ENCODE measurements around the gene SORL1-AS1.

The SORL1-AS1 gene

GRCh38 chr11:121426476-121427399 is 26.0 kb downstream of the SORL1-AS1 start:
- ATAC-seq (peak; percentile 90), DNase-seq (peak in 3 of 4 donors; percentile 43 to 92 (median 55))
- TF ChIP-seq CTCF (IDR thresholded peaks at IDR 0.05) = no peak
- H3K36me3 ChIP-seq = no peaks in the 10 kb centered on the region
- H3K27ac ChIP-seq = no peak overlapping the region
- peak overlapping the region; percentile 14 to 24 for H3K4me3 ChIP-seq
- H3K4me1 ChIP-seq = peaks cover 3 to 34% of the 10 kb centered on the region in 2 donors
- H3K9me3 ChIP-seq = no peaks in the 10 kb centered on the region
- peaks cover 0 to 17% of the 10 kb centered on the region in 2 donors for H3K27me3 ChIP-seq
- intact Hi-C loops (cut with DNase I) = no loop called here

DNA sequence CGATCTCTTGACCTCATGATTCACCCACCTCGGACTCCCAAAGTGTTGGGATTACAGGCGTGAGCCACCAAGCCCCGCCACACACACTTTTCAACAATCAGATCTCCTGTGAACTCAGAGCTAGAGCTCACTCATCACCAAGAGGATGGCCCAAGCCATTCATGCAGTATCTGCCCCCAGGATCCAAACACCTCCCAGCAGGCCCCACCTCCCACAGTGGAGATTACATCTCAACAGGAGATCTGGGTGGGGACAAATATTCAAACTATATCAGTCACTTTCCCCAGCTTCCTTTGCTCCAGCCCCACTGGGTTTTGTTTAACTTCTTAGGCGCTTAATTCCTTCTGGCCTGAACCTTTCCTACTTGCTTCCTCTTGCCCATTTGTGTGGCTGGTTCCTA is 26.9 kb downstream of the SORL1-AS1 start:
- H3K36me3 ChIP-seq = no peaks in the 10 kb centered on the region
- DNase-seq (no peak), ATAC-seq (no peak)
- no peak for TF ChIP-seq CTCF (IDR thresholded peaks at IDR 0.05)
- no peak overlapping the region for H3K4me3 ChIP-seq
- H3K9me3 ChIP-seq = no peaks in the 10 kb centered on the region
- H3K27me3 ChIP-seq = peaks cover 0 to 17% of the 10 kb centered on the region in 2 donors
- H3K27ac ChIP-seq = no peak overlapping the region
- peaks cover 3 to 41% of the 10 kb centered on the region in 2 donors for H3K4me1 ChIP-seq
- intact Hi-C loops (cut with DNase I) = no loop called here

DNA sequence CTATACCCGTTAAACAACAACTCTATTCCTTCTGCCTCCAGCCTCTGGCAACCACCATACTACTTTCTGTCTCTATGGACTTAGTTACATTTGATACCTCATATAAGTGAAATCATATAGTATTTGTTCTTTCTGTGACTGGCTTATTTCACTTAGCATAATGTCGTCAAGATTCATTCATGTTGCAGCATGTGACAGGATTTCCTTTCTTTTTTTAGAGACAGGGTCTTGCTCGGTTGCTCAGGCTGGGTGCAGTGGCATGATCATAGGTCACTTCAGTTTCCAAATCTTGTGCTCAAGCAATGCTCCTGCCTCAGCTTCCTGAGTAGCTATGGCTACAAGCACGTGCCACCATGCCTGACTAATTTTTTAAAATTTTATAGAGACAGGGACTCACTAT is 30.1 kb downstream of the SORL1-AS1 start:
- no peak for ATAC-seq

GRCh38 chr11:121421149-121421901 is 31.4 kb downstream of the SORL1-AS1 start:
- Histone ChIP-seq H3K36me3 (no peaks in the 10 kb centered on the region), H3K4me3 (no peak overlapping the region), H3K4me1 (peaks cover 13 to 58% of the 10 kb centered on the region in 2 donors), H3K9me3 (no peaks in the 10 kb centered on the region), H3K27ac (peak overlapping the region in 1 of 2 donors; percentile 41), H3K27me3 (peaks cover 0 to under 1% of the 10 kb centered on the region in 2 donors)
- ATAC-seq = no peak
- intact Hi-C loops (cut with DNase I) = no loop called here
- no peak for TF ChIP-seq CTCF (IDR thresholded peaks at IDR 0.05)
- no peak for DNase-seq

More for the DNA sequence above, 30.1 kb downstream of the SORL1-AS1 start:
- H3K9me3 ChIP-seq = no peaks in the 10 kb centered on the region
- H3K4me3 ChIP-seq = no peak overlapping the region
- no peak for TF ChIP-seq CTCF (IDR thresholded peaks at IDR 0.05)
- H3K27ac ChIP-seq = peak overlapping the region in 1 of 2 donors; percentile 9
- peaks cover 0 to 14% of the 10 kb centered on the region in 2 donors for H3K27me3 ChIP-seq
- intact Hi-C loops (cut with DNase I) = no loop called here
- peaks cover 6 to 57% of the 10 kb centered on the region in 2 donors for H3K4me1 ChIP-seq
- DNase-seq = no peak
- no peaks in the 10 kb centered on the region for H3K36me3 ChIP-seq

DNA sequence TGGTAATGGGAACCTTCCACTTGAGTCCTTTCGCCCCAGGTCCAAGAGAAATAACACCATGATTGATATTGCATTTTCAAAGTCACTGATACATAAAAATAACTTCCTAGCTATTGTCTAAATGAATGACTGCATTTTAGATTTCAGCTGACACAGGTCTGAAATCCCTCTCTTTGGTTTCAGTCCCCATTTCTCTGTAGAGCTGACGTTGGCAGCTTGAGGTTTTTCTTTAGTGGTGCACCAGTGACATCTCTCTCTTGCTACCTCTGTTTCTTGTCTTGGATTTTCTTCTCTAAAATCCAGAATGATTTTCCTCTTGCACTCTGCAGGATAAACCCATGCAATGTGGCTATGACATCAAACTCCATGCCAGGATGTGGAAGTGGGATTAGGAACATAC is 32.4 kb downstream of the SORL1-AS1 start:
- intact Hi-C loops (cut with DNase I) = no loop called here
- no peak for TF ChIP-seq CTCF (IDR thresholded peaks at IDR 0.05)
- ATAC-seq (no peak), DNase-seq (no peak)
- H3K27ac ChIP-seq = peak overlapping the region in 1 of 2 donors; percentile 94
- H3K9me3 ChIP-seq = no peaks in the 10 kb centered on the region
- H3K36me3 ChIP-seq = no peaks in the 10 kb centered on the region
- H3K27me3 ChIP-seq = no peaks in the 10 kb centered on the region
- no peak overlapping the region for H3K4me3 ChIP-seq
- H3K4me1 ChIP-seq = peaks cover 18 to 68% of the 10 kb centered on the region in 2 donors
